K562 (cell line): ENCODE results near the gene POLR2J. TPM values are rescaled to one million over a fixed set of nuclear protein-coding genes. Genes with fewer than 3 reads are reported as not detected.

Source experiments
- ATAC-seq: fragments of 200-7000 bp; cut with Tn5 transposase; 3 replicates; pipeline ENCODE4 v1.9.1; 2020; ENCODE audit warnings: moderate library complexity
- BruUV-seq: library from RNA; stranded (reverse); fragments of 400-500 nt; replicated peaks from 2 replicates; lab custom pipeline; 2021; lab: Mats Ljungman, UMichigan
- CTCF ChIA-PET: fragments of 300-600 bp; formaldehyde crosslinking; extraction: SDS; loops from one replicate; lab custom pipeline; 2021; ENCODE audit warnings: low intra/inter-chr PET ratio; lab: Yijun Ruan, JAX
- POLR2A ChIA-PET: fragments of 300-600, 350-650 bp; sonication (Branson Sonifier 250); formaldehyde crosslinking; extraction: SDS; loops from one replicate; lab custom pipeline; 2021; ENCODE audit warnings: antibody characterized with exemption, inconsistent platforms; lab: Yijun Ruan, JAX
- DNase-seq, 4 experiments: peaks; one replicate each; pipeline versions ENCODE4 v3.0.0 to v3.0.0-alpha.2; 2011 to 2018; ENCODE audit warnings: low spot score in 3 of 4, mixed read lengths in 3 of 4; ENCODE audit errors: extremely low read depth in 1 of 4
- FAIRE-seq: peaks from 2 replicates; lab custom pipeline; 2011; peaks lifted over from hg19 to GRCh38; lab: Jason Lieb, UNC
- H2AFZ ChIP-seq: 2 replicates; pipeline ENCODE4 v1.6.0; 2011; ENCODE audit warnings: low read depth, low read length, control low read depth, inconsistent platforms
- H3K27ac ChIP-seq: fragments of 200-600 bp; 3 replicates; pipeline ENCODE4 v1.8.0; 2011; ENCODE audit warnings: low read depth, mild to moderate bottlenecking, control low read depth, inconsistent platforms, low read length, moderate library complexity, mixed read lengths; ENCODE audit errors: extremely low read depth
- H3K27me3 ChIP-seq, 2 experiments: fragments of 300-600 bp in 1 of 2; 2 replicates in 1 of 2; 3 replicates in 1 of 2; pipeline versions ENCODE4 v1.6.0 to v1.8.0; 2011; ENCODE audit warnings: inconsistent platforms in 2 of 2, low read length in 2 of 2, mild to moderate bottlenecking in 1 of 2, mixed read lengths in 1 of 2, moderate library complexity in 1 of 2; ENCODE audit not compliant: control insufficient read depth in 2 of 2, insufficient read depth in 2 of 2
- H3K36me3 ChIP-seq: fragments of 300-600 bp; 3 replicates; pipeline ENCODE4 v1.8.0; 2011; ENCODE audit warnings: mild to moderate bottlenecking, low read length, inconsistent platforms; ENCODE audit not compliant: control insufficient read depth, insufficient read depth
- H3K4me1 ChIP-seq, 2 experiments: fragments of 200-600 bp in 1 of 2; replicated peaks in 1 of 2; 2 replicates in 1 of 2; 3 replicates in 1 of 2; pipeline versions ENCODE4 v1.5.1 to v1.8.0; 2011; ENCODE audit warnings: inconsistent platforms in 2 of 2, low read length in 2 of 2, mild to moderate bottlenecking in 1 of 2, mixed read lengths in 1 of 2, moderate library complexity in 1 of 2; ENCODE audit not compliant: control insufficient read depth in 2 of 2, insufficient read depth in 2 of 2
- H3K4me2 ChIP-seq: 2 replicates; pipeline ENCODE4 v1.6.1; 2011; ENCODE audit warnings: low read length, control low read depth, inconsistent platforms, mixed read lengths; ENCODE audit not compliant: insufficient read depth
- H3K4me3 ChIP-seq: fragments of 200-600 bp; sonication (generic), shearing (Covaris generic); 2 replicates; pipeline ENCODE4 v1.5.1; 2016; ENCODE audit warnings: control low read depth, inconsistent platforms
- H3K79me2 ChIP-seq: fragments of 200-600 bp; 3 replicates; pipeline ENCODE4 v1.8.0; 2011; ENCODE audit warnings: low read length, inconsistent platforms; ENCODE audit not compliant: control insufficient read depth, insufficient read depth
- H3K9ac ChIP-seq, 2 experiments: 2 replicates each; pipeline versions ENCODE4 v1.6.0 to v1.6.1; 2011; ENCODE audit warnings: low read depth in 2 of 2, low read length in 2 of 2, control low read depth in 1 of 2, inconsistent platforms in 1 of 2, mild to moderate bottlenecking in 1 of 2, mixed read lengths in 1 of 2; ENCODE audit not compliant: insufficient read depth in 1 of 2
- H3K9me1 ChIP-seq: one replicate; pipeline ENCODE4 v1.6.0; 2011; ENCODE audit warnings: inconsistent platforms, mild to moderate bottlenecking, low read length, moderate library complexity; ENCODE audit not compliant: control insufficient read depth, insufficient read depth
- H3K9me3 ChIP-seq: replicated peaks from 2 replicates; pipeline ENCODE4 v1.5.1; 2011; ENCODE audit warnings: low read depth, low read length, inconsistent platforms; ENCODE audit not compliant: control insufficient read depth, insufficient read depth
- H4K20me1 ChIP-seq: replicated peaks from 2 replicates; pipeline ENCODE4 v1.6.1; 2011; ENCODE audit warnings: low read length, inconsistent platforms, mixed read lengths; ENCODE audit not compliant: control insufficient read depth, insufficient read depth
- BRD4 ChIP-seq: fragments of 200-600 bp; sonication (generic); IDR thresholded peaks from 2 replicates; pipeline ENCODE4 v1.6.1; 2017; ENCODE audit warnings: inconsistent platforms
- CTCF ChIP-seq, 3 experiments: IDR thresholded peaks in 2 of 3; conservative IDR thresholded peaks in 1 of 3; 2 replicates each; pipeline ENCODE4 v1.5.1; 2011 to 2012; ENCODE audit warnings: low read length in 3 of 3, mild to moderate bottlenecking in 3 of 3, control low read depth in 2 of 3, improper control_type of control experiment in 1 of 3, inconsistent platforms in 1 of 3, low read depth in 1 of 3, mixed read lengths in 1 of 3, moderate library complexity in 1 of 3; ENCODE audit not compliant: insufficient read depth in 2 of 3
- HDAC3 ChIP-seq: fragments of 450-650 bp; IDR thresholded peaks from 2 replicates; pipeline ENCODE4 v1.6.1; 2018; ENCODE audit warnings: borderline replicate concordance, mild to moderate bottlenecking, moderate library complexity; ENCODE audit not compliant: partially characterized antibody
- HDAC6 ChIP-seq: IDR thresholded peaks from 2 replicates; pipeline ENCODE4 v1.6.1; 2012; ENCODE audit warnings: low read depth, mild to moderate bottlenecking, control low read depth, inconsistent platforms, low read length, moderate library complexity
- HMG20B ChIP-seq: fragments of 250-450 bp; sonication (Bioruptor Pico); IDR thresholded peaks from 2 replicates; pipeline ENCODE4 v1.5.0; 2021; ENCODE audit warnings: mild to moderate bottlenecking
- KLF10 ChIP-seq: fragments of 250-450 bp; sonication (Bioruptor Pico); IDR thresholded peaks from 2 replicates; pipeline ENCODE4 v1.6.1; 2021; ENCODE audit warnings: matching md5 sums
- MAFF ChIP-seq: IDR thresholded peaks from 2 replicates; pipeline ENCODE4 v1.6.1; 2012; ENCODE audit warnings: low read length, improper control_type of control experiment
- NFATC3 ChIP-seq: fragments of 450-650 bp; IDR thresholded peaks from 2 replicates; pipeline ENCODE4 v1.6.1; 2017; ENCODE audit warnings: mild to moderate bottlenecking
- NFE2 ChIP-seq: IDR thresholded peaks from 2 replicates; pipeline ENCODE4 v1.6.1; 2014; ENCODE audit warnings: antibody characterized with exemption, low read depth
- NR2F6 ChIP-seq: fragments of 450-650 bp; formaldehyde crosslinking; IDR thresholded peaks from 2 replicates; pipeline ENCODE4 v1.4.0; 2020; ENCODE audit warnings: mild to moderate bottlenecking
- POLR2A ChIP-seq: fragments of 450-650 bp; conservative IDR thresholded peaks from 2 replicates; pipeline ENCODE4 v1.6.1; 2016
- POLR2AphosphoS2 ChIP-seq: IDR thresholded peaks from 2 replicates; pipeline ENCODE4 v1.6.1; 2012; ENCODE audit warnings: low read length, improper control_type of control experiment
- WGBS: fragments of 100-300 bp; shearing (Covaris generic); methylation state at CpG from one replicate; pipeline ENCODE4 v1.1.6; 2016; ENCODE audit warnings: low coverage, mixed read lengths; ENCODE audit not compliant: insufficient coverage; ENCODE audit errors: missing lambda C conversion rate; 5-methylcytosine and 5-hydroxymethylcytosine counted together
- in situ Hi-C: fragments of 300-500 bp; cut with MboI; formaldehyde crosslinking; loops from 4 replicates; pipeline ENCODE4 v1.15.0; 2018; ENCODE audit warnings: inconsistent platforms, mixed read lengths
- intact Hi-C: fragments of 100-400 bp; cut with micrococcal nuclease; formaldehyde crosslinking; loops from 2 replicates; pipeline ENCODE4 v1.14.2; 2022
- polyA plus RNA-seq, 8 experiments: library from polyadenylated mRNA; depleted of rRNA in 4 of 8; stranded (reverse) in 5 of 8; unstranded in 3 of 8; fragments of >200 nt; fragmentation: Nextera tagmentation in 2 of 8; fragmentation: Illumina TruSeq in 1 of 8; extraction: Ambion mirVana in 2 of 8; extraction: Trizol in 1 of 8; gene quantifications; 2 replicates each; pipeline versions ENCODE4 v1.2.1 to v1.2.3, GENCODE V29; 2011 to 2014; ENCODE audit warnings: inconsistent platforms in 1 of 8, missing spikeins in 1 of 8
- total RNA-seq, 7 experiments: library from RNA; depleted of rRNA in 6 of 7; stranded (reverse); fragments of >200 nt in 6 of 7; fragmentation: Illumina TruSeq in 2 of 7; extraction: Trizol in 2 of 7; gene quantifications; 2 replicates each; pipeline versions ENCODE4 v1.2.1 to v1.2.3, GENCODE V29; 2011 to 2021; ENCODE audit warnings: low replicate concordance in 1 of 7

Gene POLR2J
- total and polyA plus RNA-seq, 9 of the 15 experiments (the other 6 are each of a cell fraction or from before 2014, with no cell fraction given): 32.3 to 220 (median 113) TPM

- in situ Hi-C loops (loop anchor here (25.0 kb wide), 2 partner anchors 90 to 190 kb away; partner anchors contain the start of genes POLR2J2, POLR2J3, SPDYE2 and SPDYE2B), intact Hi-C loops (no loop called here)
- Histone ChIP-seq H2AFZ (no peak overlapping the region), H3K4me3 (no peak overlapping the region), H3K4me1 (peaks cover 0 to 46% of the 10 kb centered on the region in 2 experiments; a peak in 3 of 5 replicates), H3K4me2 (no peak overlapping the region), H3K9me3 (no peaks in the 10 kb centered on the region), H3K27ac (no peak overlapping the region; the same call in 2 of the 3 replicates), H4K20me1 (peaks cover 3% of the 10 kb centered on the region; the same call in 1 of the 2 replicates), H3K79me2 (no peaks in the 10 kb centered on the region), H3K36me3 (peaks cover 61% of the 10 kb centered on the region; the same call in 2 of the 3 replicates), H3K27me3 (no peaks in the 10 kb centered on the region), H3K9me1 (no peaks in the 10 kb centered on the region), H3K9ac (peak overlapping the region in 1 of 2 experiments; percentile 79; a peak in 2 of 4 replicates)
- no TSS peak for BruUV-seq
- WGBS: 60% methylated on average over 31 of the region's 31 CpGs
- no peak for FAIRE-seq
- peak; percentile 65 for ATAC-seq
- CTCF ChIA-PET: no interaction called here
- peak in 3 of 4 experiments; percentile 47 to 67 (median 50) for DNase-seq
- POLR2A ChIA-PET: interaction anchor here (0.6 to 1.6 kb wide), 3 partner anchors 8 to 173 kb away, joined by 3 to 4 read pairs (median 3); partner anchors contain the start of gene ALKBH4
- TF ChIP-seq NR2F6 (CRISPR knock-in tag) (no peak), NFE2 (no peak), HDAC3 (no peak), MAFF (no peak), POLR2A (peak; percentile 64), KLF10 (CRISPR knock-in tag) (no peak), POLR2AphosphoS2 (0 out of 2 replicates have a peak, but pooled peaks have one; percentile 33), CTCF (IDR thresholded peaks at IDR 0.05 in 2 of 3, conservative IDR thresholded peaks at IDR 0.05 in 1 of 3; ENCODE audit: insufficient read depth in 2 of 3, low read depth in 1 of 3, low read length in 3 of 3) (no peak), HDAC6 (no peak), NFATC3 (no peak), HMG20B (no peak), BRD4 (no peak)
Observed at GRCh38 chr7:102472126-102473041, 6.3 kb downstream of the POLR2J start.
